Cerebellar nuclear complex (tissue), 1 donor: ENCODE results near the gene GRM1.

Experiments
- DNase-seq, 2 experiments: peaks; one replicate each; lab custom pipeline; 2025; lab: John Stamatoyannopoulos, UW

Gene GRM1

GRCh38 chr6:146273490-146273889, 244.6 kb downstream of the GRM1 start:
- DNase-seq, result no peak

- DNase-seq, result no peak
These were observed 248.3 kb downstream of the GRM1 start for GRCh38 chr6:146277142-146277541.

- no peak for DNase-seq
These were observed 252.9 kb downstream of the GRM1 start for GRCh38 chr6:146281651-146282362.

- DNase-seq, result no peak
These were observed 254.0 kb downstream of the GRM1 start for GRCh38 chr6:146282837-146283236.

- no peak for DNase-seq
These were observed 255.4 kb downstream of the GRM1 start for GRCh38 chr6:146284311-146284710.

- DNase-seq, result no peak
These were observed 258.1 kb downstream of the GRM1 start for GRCh38 chr6:146286961-146287360.

- no peak for DNase-seq
These were observed 259.0 kb downstream of the GRM1 start for GRCh38 chr6:146287691-146288369.

- DNase-seq, result no peak
These were observed 261.1 kb downstream of the GRM1 start for GRCh38 chr6:146289816-146290588.

- no peak for DNase-seq
These were observed 261.7 kb downstream of the GRM1 start for GRCh38 chr6:146290589-146290901.

- no peak for DNase-seq
These were observed 263.6 kb downstream of the GRM1 start for GRCh38 chr6:146292506-146292905.

- DNase-seq, result no peak
These were observed 266.8 kb downstream of the GRM1 start for GRCh38 chr6:146295695-146296094.

GRCh38 chr6:146297815-146298214, 269.0 kb downstream of the GRM1 start:
- DNase-seq, result no peak

- peak; percentile 9 to 45 for DNase-seq
These were observed 271.7 kb downstream of the GRM1 start for GRCh38 chr6:146300521-146300920.

GRCh38 chr6:146301764-146302163, 272.9 kb downstream of the GRM1 start:
- no peak for DNase-seq

- DNase-seq, result no peak
These were observed 274.1 kb downstream of the GRM1 start for GRCh38 chr6:146302994-146303393.

GRCh38 chr6:146304181-146304580, 275.3 kb downstream of the GRM1 start:
- no peak for DNase-seq

- DNase-seq, result no peak
These were observed 276.2 kb downstream of the GRM1 start for GRCh38 chr6:146305092-146305491.

GRCh38 chr6:146305951-146306350, 277.1 kb downstream of the GRM1 start:
- DNase-seq, result no peak

GRCh38 chr6:146310628-146311027, 281.8 kb downstream of the GRM1 start:
- no peak for DNase-seq

- DNase-seq, result no peak
These were observed 282.2 kb downstream of the GRM1 start for GRCh38 chr6:146311079-146311478.

- DNase-seq, result no peak
These were observed 283.7 kb downstream of the GRM1 start for GRCh38 chr6:146312608-146313007.

GRCh38 chr6:146315381-146316174, 286.7 kb downstream of the GRM1 start:
- DNase-seq, result peak in 1 of 2 experiments; percentile 17
